ENCODE measurements around the gene BBS1. TPM values are rescaled to one million over a fixed set of nuclear protein-coding genes. Genes with fewer than 3 reads are reported as not detected.

BBS1 gene
- total and polyA plus RNA-seq, 2 donors (not counting 3 experiments of a cell fraction or from before 2014, with no cell fraction given), result 29.2 to 32.9 TPM

- ChIA-PET CTCF (interaction anchor here (1.5 to 2.1 kb wide), 3 partner anchors 8 to 32 kb away, joined by 3 to 5 read pairs (median 4); partner anchors contain the start of genes DPP3 and MRPL11), POLR2A (no interaction called here)
- no peaks in the 10 kb centered on the region for H3K9me1 ChIP-seq (replicated peaks; ENCODE audit: control insufficient read depth, extremely low read depth, insufficient read depth, low read length)
- H3K36me3 ChIP-seq (ENCODE audit: control insufficient read depth in 2 of 2, extremely low read depth in 1 of 2, insufficient read depth in 2 of 2, low read length in 2 of 2), result no peaks in the 10 kb centered on the region
- FAIRE-seq (no peak), DNase-seq (ENCODE audit: low read depth, low spot score) (no peak)
- no peaks in the 10 kb centered on the region for H3K27me3 ChIP-seq (ENCODE audit: control insufficient read depth in 2 of 2, insufficient read depth in 2 of 2, low read length in 2 of 2)
- no peaks in the 10 kb centered on the region for H4K20me1 ChIP-seq (replicated peaks; ENCODE audit: control insufficient read depth, extremely low read depth, insufficient read depth, low read length)
- intact Hi-C loops (cut with micrococcal nuclease) (no loop called here), dilution Hi-C loops (cut with MboI; ENCODE audit: extremely low pct_ligation_motif_present, low sequenced_read_pairs) (no loop called here)
- H3K4me2 ChIP-seq (ENCODE audit: insufficient read depth, low read length), result no peak overlapping the region
- H3K9me3 ChIP-seq (replicated peaks; ENCODE audit: control insufficient read depth, insufficient read depth, low read length), result no peaks in the 10 kb centered on the region
- BruUV-seq (replicated peaks), result no TSS peak
- no peak for TF ChIP-seq JUN (IDR thresholded peaks at IDR 0.05; ENCODE audit: borderline replicate concordance, insufficient read depth, insufficient read length, low read depth)
- TF ChIP-seq MYC (IDR thresholded peaks at IDR 0.05; ENCODE audit: low read depth, low read length), result no peak
- no peak for TF ChIP-seq EZH2 (IDR thresholded peaks at IDR 0.05; ENCODE audit: borderline replicate concordance, low read depth, low read length, severe bottlenecking)
- TF ChIP-seq CTCF (IDR thresholded peaks at IDR 0.05; ENCODE audit: extremely low read depth in 1 of 2, insufficient read depth in 1 of 2, low read depth in 1 of 2, low read length in 2 of 2), result no peak
- TF ChIP-seq MAX (IDR thresholded peaks at IDR 0.05; ENCODE audit: insufficient read depth, insufficient read length), result no peak
- H2AFZ ChIP-seq (ENCODE audit: low read depth, low read length), result no peak overlapping the region
- no peak overlapping the region for H3K4me3 ChIP-seq (replicated peaks in 1 of 3; ENCODE audit: insufficient read depth in 1 of 3, low read depth in 1 of 3, low read length in 3 of 3)
- H3K9ac ChIP-seq (replicated peaks; ENCODE audit: extremely low read depth, insufficient read depth, low read length), result no peak overlapping the region
- H3K79me2 ChIP-seq (ENCODE audit: control insufficient read depth, insufficient read depth, low read length), result no peaks in the 10 kb centered on the region
- H3K27ac ChIP-seq (ENCODE audit: insufficient read depth, low read depth, low read length), result no peak overlapping the region
- peaks cover 10% of the 10 kb centered on the region for H3K4me1 ChIP-seq (ENCODE audit: control insufficient read depth, extremely low read depth, insufficient read depth, low read length)
These were observed 39.3 kb upstream of the BBS1 start for GRCh38 chr11:66471142-66471541.

- H3K4me2 ChIP-seq (ENCODE audit: insufficient read depth, low read length), result no peak overlapping the region
- no peak for DNase-seq (ENCODE audit: low read depth, low spot score)
- no peaks in the 10 kb centered on the region for H3K9me3 ChIP-seq (replicated peaks; ENCODE audit: control insufficient read depth, insufficient read depth, low read length)
- H3K4me1 ChIP-seq (ENCODE audit: control insufficient read depth, extremely low read depth, insufficient read depth, low read length), result peaks cover 6% of the 10 kb centered on the region
- H3K27me3 ChIP-seq (ENCODE audit: control insufficient read depth in 2 of 2, insufficient read depth in 2 of 2, low read length in 2 of 2), result no peaks in the 10 kb centered on the region
- intact Hi-C loops (cut with micrococcal nuclease), result no loop called here
- no peaks in the 10 kb centered on the region for H3K36me3 ChIP-seq (ENCODE audit: control insufficient read depth in 2 of 2, extremely low read depth in 1 of 2, insufficient read depth in 2 of 2, low read length in 2 of 2)
- TF ChIP-seq CTCF (IDR thresholded peaks at IDR 0.05; ENCODE audit: extremely low read depth in 1 of 2, insufficient read depth in 1 of 2, low read depth in 1 of 2, low read length in 2 of 2), result no peak
- TF ChIP-seq FOS (IDR thresholded peaks at IDR 0.05; ENCODE audit: borderline replicate concordance, insufficient read depth, low read length), result no peak
- no peak overlapping the region for H3K27ac ChIP-seq (ENCODE audit: insufficient read depth, low read depth, low read length)
- no peak overlapping the region for H2AFZ ChIP-seq (ENCODE audit: low read depth, low read length)
- H4K20me1 ChIP-seq (replicated peaks; ENCODE audit: control insufficient read depth, extremely low read depth, insufficient read depth, low read length), result no peaks in the 10 kb centered on the region
- H3K4me3 ChIP-seq (replicated peaks in 1 of 3; ENCODE audit: insufficient read depth in 1 of 3, low read depth in 1 of 3, low read length in 3 of 3), result no peak overlapping the region
- dilution Hi-C loops (cut with MboI; ENCODE audit: extremely low pct_ligation_motif_present, low sequenced_read_pairs), result no loop called here
- no peaks in the 10 kb centered on the region for H3K79me2 ChIP-seq (ENCODE audit: control insufficient read depth, insufficient read depth, low read length)
- POLR2A ChIA-PET, result no interaction called here
- CTCF ChIA-PET, result interaction anchor here (2.1 kb wide), 1 partner anchor 33 kb away, joined by 5 read pairs; the partner anchor contains the start of gene MRPL11
- BruUV-seq (replicated peaks), result no TSS peak
- H3K9me1 ChIP-seq (replicated peaks; ENCODE audit: control insufficient read depth, extremely low read depth, insufficient read depth, low read length), result no peaks in the 10 kb centered on the region
- H3K9ac ChIP-seq (replicated peaks; ENCODE audit: extremely low read depth, insufficient read depth, low read length), result no peak overlapping the region
- FAIRE-seq, result no peak
These were observed 38.4 kb upstream of the BBS1 start for GRCh38 chr11:66472054-66472453.

Measured in endothelial cell of umbilical vein (primary cell).